ENCODE data around the gene GSTP1.
"Not testable (repeated sequence)": the region's sequence is repeated elsewhere in the genome, so short reads cannot be mapped to it uniquely, and the experiment has no call there.

The GSTP1 gene

GRCh38 chr11:67583247-67584204 is at the start of gene GSTP1:
TSS of gene GSTP1 (plus strand) at chr11:67583812. CDS start at chr11:67583844, 32 bp downstream.
- peak; percentile 97 for DNase-seq (ENCODE audit: low spot score)

- no peak for DNase-seq (ENCODE audit: low spot score)
Observed at GRCh38 chr11:67534070-67534679, 49.4 kb upstream of the GSTP1 start.

- no peak for DNase-seq (ENCODE audit: low spot score)
Observed at GRCh38 chr11:67535561-67535960, 48.1 kb upstream of the GSTP1 start.

GRCh38 chr11:67538306-67538705 is 45.3 kb upstream of the GSTP1 start:
- DNase-seq (ENCODE audit: low spot score) = no peak

GRCh38 chr11:67538823-67539505 is 44.6 kb upstream of the GSTP1 start:
- DNase-seq (ENCODE audit: low spot score) = no peak

GRCh38 chr11:67539550-67539949 is 44.1 kb upstream of the GSTP1 start:
- no peak for DNase-seq (ENCODE audit: low spot score)

- DNase-seq (ENCODE audit: low spot score) = no peak
Observed at GRCh38 chr11:67541198-67541597, 42.4 kb upstream of the GSTP1 start.

- DNase-seq (ENCODE audit: low spot score) = no peak
Observed at GRCh38 chr11:67542169-67542568, 41.4 kb upstream of the GSTP1 start.

- DNase-seq (ENCODE audit: low spot score) = peak; percentile 3
Observed at GRCh38 chr11:67542971-67543370, 40.6 kb upstream of the GSTP1 start.

- DNase-seq (ENCODE audit: low spot score) = no peak
Observed at GRCh38 chr11:67543585-67543984, 40.0 kb upstream of the GSTP1 start.

- DNase-seq (ENCODE audit: low spot score) = no peak
Observed at GRCh38 chr11:67544616-67545242, 38.9 kb upstream of the GSTP1 start.

GRCh38 chr11:67545280-67545679 is 38.3 kb upstream of the GSTP1 start:
- no peak for DNase-seq (ENCODE audit: low spot score)

- not testable (repeated sequence) for DNase-seq (ENCODE audit: low spot score)
Observed at GRCh38 chr11:67548112-67548511, 35.5 kb upstream of the GSTP1 start.

GRCh38 chr11:67548555-67549110 is 35.0 kb upstream of the GSTP1 start:
- DNase-seq (ENCODE audit: low spot score) = no peak

- DNase-seq (ENCODE audit: low spot score) = no peak
Observed at GRCh38 chr11:67551127-67551526, 32.5 kb upstream of the GSTP1 start.

GRCh38 chr11:67551697-67552096 is 31.9 kb upstream of the GSTP1 start:
- DNase-seq (ENCODE audit: low spot score) = not testable (repeated sequence)

- DNase-seq (ENCODE audit: low spot score) = no peak
Observed at GRCh38 chr11:67556244-67556643, 27.4 kb upstream of the GSTP1 start.

- peak; percentile 35 for DNase-seq (ENCODE audit: low spot score)
Observed at GRCh38 chr11:67558084-67558772, 25.4 kb upstream of the GSTP1 start.

GRCh38 chr11:67561971-67562619 is 21.5 kb upstream of the GSTP1 start:
- no peak for DNase-seq (ENCODE audit: low spot score)

GRCh38 chr11:67562963-67563704 is 20.5 kb upstream of the GSTP1 start:
- DNase-seq (ENCODE audit: low spot score) = no peak

All from AG20443 (cell line).